ENCODE data around the gene STAM. TPM values are rescaled to one million over a fixed set of nuclear protein-coding genes. Genes with fewer than 3 reads are reported as not detected.

The STAM gene
- total and polyA plus RNA-seq, 10 of the 15 experiments (the other 5 are each of a cell fraction or from before 2014, with no cell fraction given): 8.8 to 15.9 (median 14.4) TPM

- ChIA-PET CTCF (interaction anchor here (0.5 to 1.7 kb wide), 4 partner anchors 9 to 1094 kb away, joined by 3 to 6 read pairs (median 3); no protein-coding TSS in a partner anchor), POLR2A (no interaction called here), RAD21 (ENCODE audit: unreplicated experiment) (no interaction called here), SMC1A (ENCODE audit: uncharacterized antibody, unreplicated experiment) (interaction anchor here (1.3 kb wide), 1 partner anchor 52 kb away, joined by 3 read pairs; no protein-coding TSS in a partner anchor)
- FAIRE-seq (no peak), ATAC-seq (no peak), DNase-seq (ENCODE audit: low read depth, low spot score) (no peak)
- no peaks in the 10 kb centered on the region for H4K20me1 ChIP-seq (ENCODE audit: control insufficient read depth, insufficient read depth)
- H3K4me2 ChIP-seq (ENCODE audit: control insufficient read depth, insufficient read depth): no peak overlapping the region
- no peaks in the 10 kb centered on the region for H3K4me1 ChIP-seq (ENCODE audit: control insufficient read depth, insufficient read depth, low read length)
- no peak overlapping the region for H2AFZ ChIP-seq (ENCODE audit: control insufficient read depth, low read depth, low read length)
- in situ Hi-C loops (cut with MboI) (loop anchor here (25.0 kb wide), 1 partner anchor 911 kb away; no protein-coding TSS in a partner anchor), intact Hi-C loops (cut with micrococcal nuclease; ENCODE audit: unreplicated experiment) (no loop called here)
- H3K4me3 ChIP-seq: no peak overlapping the region
- no peaks in the 10 kb centered on the region for H3K36me3 ChIP-seq (ENCODE audit: control insufficient read depth in 2 of 2, insufficient read depth in 2 of 2, low read length in 1 of 2)
- no peaks in the 10 kb centered on the region; a peak in 1 of 4 replicates for H3K27me3 ChIP-seq (replicated peaks in 1 of 2; ENCODE audit: control insufficient read depth in 2 of 2, insufficient read depth in 2 of 2, low read length in 1 of 2)
- no peaks in the 10 kb centered on the region for H3K79me2 ChIP-seq (ENCODE audit: control insufficient read depth, insufficient read depth, low read length)
- H3K9me3 ChIP-seq (replicated peaks; ENCODE audit: control insufficient read depth, insufficient read depth, low read length): no peaks in the 10 kb centered on the region
- TF ChIP-seq ELK1 (IDR thresholded peaks at IDR 0.05; ENCODE audit: low read depth, low read length): no peak
- TF ChIP-seq NBN (IDR thresholded peaks at IDR 0.05): no peak
- no peak for TF ChIP-seq SIX5 (IDR thresholded peaks at IDR 0.05; ENCODE audit: low read depth, low read length, severe bottlenecking)
- TF ChIP-seq NFYA (IDR thresholded peaks at IDR 0.05; ENCODE audit: borderline replicate concordance, low read depth, low read length): no peak
- TF ChIP-seq E4F1 (IDR thresholded peaks at IDR 0.05; ENCODE audit: borderline replicate concordance, partially characterized antibody): no peak
- TF ChIP-seq ZBTB40 (IDR thresholded peaks at IDR 0.05; ENCODE audit: borderline replicate concordance): no peak
- TF ChIP-seq CBX5 (IDR thresholded peaks at IDR 0.05; ENCODE audit: low read depth): no peak
- no peak for TF ChIP-seq IRF5 (IDR thresholded peaks at IDR 0.05; ENCODE audit: borderline replicate concordance)
- TF ChIP-seq BRCA1 (IDR thresholded peaks at IDR 0.05; ENCODE audit: low read depth, low read length): no peak
- no peak for TF ChIP-seq ZNF274 (IDR thresholded peaks at IDR 0.05; ENCODE audit: insufficient read depth, insufficient read length)
- no peak for TF ChIP-seq TARDBP (IDR thresholded peaks at IDR 0.05; ENCODE audit: borderline replicate concordance)
- no peak for TF ChIP-seq SREBF1 (IDR thresholded peaks at IDR 0.05; ENCODE audit: low read length)
- TF ChIP-seq POLR2AphosphoS5 (IDR thresholded peaks at IDR 0.05; ENCODE audit: low read length): no peak
- no peak overlapping the region for H3K9ac ChIP-seq (ENCODE audit: control insufficient read depth, insufficient read depth, low read length)
- WGBS (ENCODE audit: insufficient coverage, insufficient replicate concordance, low lambda C conversion rate, missing lambda C conversion rate): 52% methylated on average over 10 of the region's 10 CpGs
- no peak overlapping the region for H3K27ac ChIP-seq (ENCODE audit: control insufficient read depth, insufficient read depth)
- BruUV-seq (replicated peaks): no TSS peak
Measured at GRCh38 chr10:17747883-17748550, 104.1 kb downstream of the STAM start.
